A549 (cell line): ENCODE measurements around the gene TTC34. TPM values are rescaled to one million over a fixed set of nuclear protein-coding genes. Genes with fewer than 3 reads are reported as not detected.

Experiments
- ATAC-seq, 2 experiments: fragments of 200-7000 bp in 1 of 2; fragments of >200 bp in 1 of 2; cut with Nextera tagmentation in 1 of 2; cut with Tn5 transposase in 1 of 2; 3 replicates each; pipeline versions ENCODE4 v1.8.0 to v1.9.1; 2018 to 2020; ENCODE audit warnings: mild to moderate bottlenecking in 1 of 2, moderate library complexity in 1 of 2
- CTCF ChIA-PET: fragments of 300-600 bp; sonication (Branson Sonifier 250); formaldehyde crosslinking; extraction: SDS; loops from one replicate; lab custom pipeline; 2021; ENCODE audit warnings: antibody characterized with exemption, inconsistent platforms; lab: Yijun Ruan, JAX
- POLR2A ChIA-PET: fragments of 350-600 bp; formaldehyde crosslinking; extraction: SDS; loops from one replicate; lab custom pipeline; 2021; ENCODE audit warnings: antibody characterized with exemption, inconsistent platforms; lab: Yijun Ruan, JAX
- DNase-seq, 2 experiments: peaks; one replicate each; pipeline versions ENCODE4 v3.0.0 to v3.0.0-alpha.2; 2011 to 2016; ENCODE audit warnings: low read depth in 1 of 2, low spot score in 1 of 2
- FAIRE-seq: peaks from 2 replicates; lab custom pipeline; 2011; peaks lifted over from hg19 to GRCh38; lab: Jason Lieb, UNC
- H3K27ac ChIP-seq, 2 experiments: fragments of >200 bp; sonication (Bioruptor Twin); formaldehyde crosslinking; 3 replicates each; pipeline ENCODE4 v1.5.1; 2016 to 2017
- H3K4me1 ChIP-seq: fragments of >200 bp; sonication (Bioruptor Twin); formaldehyde crosslinking; 3 replicates; pipeline ENCODE4 v1.6.1; 2016
- H3K4me2 ChIP-seq: fragments of >200 bp; sonication (Bioruptor Twin); formaldehyde crosslinking; 3 replicates; pipeline ENCODE4 v1.6.1; 2016
- H3K4me3 ChIP-seq: fragments of >200 bp; sonication (Bioruptor Twin); formaldehyde crosslinking; 3 replicates; pipeline ENCODE4 v1.5.1; 2016
- H3K9me3 ChIP-seq: fragments of >200 bp; sonication (Bioruptor Twin); formaldehyde crosslinking; 3 replicates; pipeline ENCODE4 v1.6.1; 2016
- ATOH8 ChIP-seq: fragments of 250-450 bp; sonication (Bioruptor Pico); IDR thresholded peaks from 2 replicates; pipeline ENCODE4 v1.5.0; 2020; ENCODE audit warnings: low read depth, mild to moderate bottlenecking, moderate library complexity
- BCL3 ChIP-seq: fragments of >200 bp; sonication (Bioruptor Twin); formaldehyde crosslinking; IDR thresholded peaks from 3 replicates; pipeline ENCODE4 v1.6.1; 2016
- BHLHE40 ChIP-seq: IDR thresholded peaks from 2 replicates; pipeline ENCODE4 v1.6.1; 2012; ENCODE audit warnings: low read depth, low read length, inconsistent platforms
- CHD2 ChIP-seq: fragments of 150-350 bp; IDR thresholded peaks from 2 replicates; pipeline ENCODE4 v1.6.1; 2014; ENCODE audit warnings: low read length; ENCODE audit not compliant: partially characterized antibody
- CHD4 ChIP-seq: fragments of 200-600 bp; sonication (generic); IDR thresholded peaks from 2 replicates; pipeline ENCODE4 v1.6.1; 2016; ENCODE audit warnings: antibody characterized with exemption, mild to moderate bottlenecking, borderline replicate concordance
- CTCF ChIP-seq: fragments of >200 bp; sonication (Bioruptor Twin); formaldehyde crosslinking; IDR thresholded peaks from 3 replicates; pipeline ENCODE4 v1.5.1; 2016
- E2F6 ChIP-seq: IDR thresholded peaks from 2 replicates; pipeline ENCODE4 v1.6.1; 2012; ENCODE audit warnings: low read depth, borderline replicate concordance
- EHF ChIP-seq: fragments of 250-450 bp; sonication (Bioruptor Pico); IDR thresholded peaks from 2 replicates; pipeline ENCODE4 v1.5.0; 2020; ENCODE audit warnings: mild to moderate bottlenecking
- ESRRA ChIP-seq: fragments of 150-350 bp; IDR thresholded peaks from 2 replicates; pipeline ENCODE4 v1.6.1; 2014; ENCODE audit warnings: mild to moderate bottlenecking, low read length, borderline replicate concordance
- FOSB ChIP-seq: fragments of 250-450 bp; sonication (Bioruptor Pico); IDR thresholded peaks from 2 replicates; pipeline ENCODE4 v1.5.0; 2020; ENCODE audit warnings: mild to moderate bottlenecking, moderate library complexity
- HDAC2 ChIP-seq: fragments of 200-600 bp; sonication (generic); IDR thresholded peaks from 2 replicates; pipeline ENCODE4 v1.6.1; 2016
- HOXA7 ChIP-seq: fragments of 250-450 bp; sonication (Bioruptor Pico); IDR thresholded peaks from 2 replicates; pipeline ENCODE4 v1.5.0; 2020; ENCODE audit warnings: mild to moderate bottlenecking, moderate library complexity
- KDM5A ChIP-seq: fragments of 200-600 bp; sonication (generic); IDR thresholded peaks from 2 replicates; pipeline ENCODE4 v1.6.1; 2016; ENCODE audit warnings: antibody characterized with exemption, mild to moderate bottlenecking
- MAX ChIP-seq: IDR thresholded peaks from 2 replicates; pipeline ENCODE4 v1.6.1; 2012
- MAZ ChIP-seq: fragments of 150-350 bp; IDR thresholded peaks from 2 replicates; pipeline ENCODE4 v1.6.1; 2014; ENCODE audit warnings: antibody characterized with exemption, low read depth, low read length, borderline replicate concordance
- MYC ChIP-seq: IDR thresholded peaks from 2 replicates; pipeline ENCODE4 v1.6.1; 2012; ENCODE audit warnings: mild to moderate bottlenecking, inconsistent platforms, low read length, improper control_type of control experiment, borderline replicate concordance
- NPAS2 ChIP-seq: fragments of 250-450 bp; sonication (Bioruptor Pico); IDR thresholded peaks from 2 replicates; pipeline ENCODE4 v1.8.0; 2022; ENCODE audit warnings: mild to moderate bottlenecking, moderate library complexity, borderline replicate concordance
- NR3C1 ChIP-seq: fragments of >200 bp; sonication (Bioruptor Twin); formaldehyde crosslinking; IDR thresholded peaks from 3 replicates; pipeline ENCODE4 v1.6.1; 2017
- PBX3 ChIP-seq: IDR thresholded peaks from 2 replicates; pipeline ENCODE4 v1.6.1; 2012
- PHF8 ChIP-seq: fragments of 200-600 bp; sonication (generic); IDR thresholded peaks from 2 replicates; pipeline ENCODE4 v1.6.1; 2016; ENCODE audit warnings: low read depth, mild to moderate bottlenecking, antibody characterized with exemption, moderate library complexity, borderline replicate concordance
- POLR2A ChIP-seq: IDR thresholded peaks from 2 replicates; pipeline ENCODE4 v1.6.1; 2012; ENCODE audit warnings: mild to moderate bottlenecking, low read length
- POLR2AphosphoS2 ChIP-seq: conservative IDR thresholded peaks from 2 replicates; pipeline ENCODE4 v1.6.1; 2012; ENCODE audit warnings: low read length, improper control_type of control experiment, inconsistent platforms
- RARB ChIP-seq: fragments of 250-450 bp; sonication (Bioruptor Pico); IDR thresholded peaks from 2 replicates; pipeline ENCODE4 v1.8.0; 2021; ENCODE audit warnings: mild to moderate bottlenecking, moderate library complexity
- RNF2 ChIP-seq: fragments of 200-600 bp; sonication (generic); IDR thresholded peaks from 2 replicates; pipeline ENCODE4 v1.6.1; 2016; ENCODE audit warnings: low read depth, mild to moderate bottlenecking, antibody characterized with exemption, moderate library complexity, borderline replicate concordance
- SREBF2 ChIP-seq: fragments of 450-650 bp; IDR thresholded peaks from 2 replicates; pipeline ENCODE4 v1.6.1; 2014; ENCODE audit warnings: mild to moderate bottlenecking, moderate library complexity
- TFCP2L1 ChIP-seq: fragments of 250-450 bp; sonication (Bioruptor Pico); IDR thresholded peaks from 2 replicates; pipeline ENCODE4 v1.5.0; 2021; ENCODE audit warnings: mild to moderate bottlenecking
- ZC3H11A ChIP-seq: fragments of 450-650 bp; IDR thresholded peaks from 2 replicates; pipeline ENCODE4 v1.6.1; 2014; ENCODE audit warnings: antibody characterized with exemption, mild to moderate bottlenecking
- ZFP36 ChIP-seq: fragments of 450-650 bp; IDR thresholded peaks from 2 replicates; pipeline ENCODE4 v1.6.1; 2014; ENCODE audit warnings: borderline replicate concordance; ENCODE audit not compliant: partially characterized antibody
- WGBS: methylation state at CpG from one replicate; pipeline ENCODE4 v1.1.6; 2017; ENCODE audit errors: missing lambda C conversion rate; 5-methylcytosine and 5-hydroxymethylcytosine counted together
- polyA plus RNA-seq, 4 experiments: library from polyadenylated mRNA; depleted of rRNA in 3 of 4; stranded (reverse); fragments of >200 nt; fragmentation: RNase III in 1 of 4; extraction: RNeasy Plus Mini Kit Qiagen cat#74134 plus additional on column Dnase treatment in 1 of 4; gene quantifications; 2 replicates in 3 of 4; 3 replicates in 1 of 4; pipeline ENCODE4 v1.2.3, GENCODE V29; 2011 to 2017

The TTC34 gene
- polyA plus RNA-seq, 2 of the 4 experiments (the other 2 are of a cell fraction): 0.04 to 0.05 TPM

- 46% methylated on average over 10 of the region's 15 CpGs for WGBS
- DNase-seq (no peak), ATAC-seq (peak in 1 of 2 experiments; percentile 30; a peak in 1 of 6 replicates), FAIRE-seq (no peak)
- Histone ChIP-seq H3K4me1 (no peaks in the 10 kb centered on the region), H3K4me3 (no peak overlapping the region), H3K9me3 (no peaks in the 10 kb centered on the region), H3K4me2 (no peak overlapping the region), H3K27ac (no peak overlapping the region)
- POLR2A ChIA-PET: no interaction called here
- TF ChIP-seq ZC3H11A: no peak
- TF ChIP-seq BHLHE40: no peak
- no peak for TF ChIP-seq HOXA7 (CRISPR knock-in tag)
- no peak for TF ChIP-seq CHD2
- TF ChIP-seq NPAS2: no peak
- TF ChIP-seq MAX: no peak
- TF ChIP-seq ESRRA: no peak
- no peak for TF ChIP-seq RNF2
- TF ChIP-seq EHF: no peak
- TF ChIP-seq POLR2AphosphoS2: no peak
- no peak for TF ChIP-seq ZFP36
- no peak for TF ChIP-seq MYC
- TF ChIP-seq FOSB (CRISPR knock-in tag): no peak
- TF ChIP-seq CHD4: no peak
- no peak for TF ChIP-seq PHF8
- CTCF ChIA-PET: interaction anchor here (1.0 kb wide), 1 partner anchor 18 kb away, joined by 3 read pairs; no protein-coding TSS in a partner anchor
These were observed 14.1 kb upstream of the TTC34 start for GRCh38 chr1:2815551-2815950.

DNA sequence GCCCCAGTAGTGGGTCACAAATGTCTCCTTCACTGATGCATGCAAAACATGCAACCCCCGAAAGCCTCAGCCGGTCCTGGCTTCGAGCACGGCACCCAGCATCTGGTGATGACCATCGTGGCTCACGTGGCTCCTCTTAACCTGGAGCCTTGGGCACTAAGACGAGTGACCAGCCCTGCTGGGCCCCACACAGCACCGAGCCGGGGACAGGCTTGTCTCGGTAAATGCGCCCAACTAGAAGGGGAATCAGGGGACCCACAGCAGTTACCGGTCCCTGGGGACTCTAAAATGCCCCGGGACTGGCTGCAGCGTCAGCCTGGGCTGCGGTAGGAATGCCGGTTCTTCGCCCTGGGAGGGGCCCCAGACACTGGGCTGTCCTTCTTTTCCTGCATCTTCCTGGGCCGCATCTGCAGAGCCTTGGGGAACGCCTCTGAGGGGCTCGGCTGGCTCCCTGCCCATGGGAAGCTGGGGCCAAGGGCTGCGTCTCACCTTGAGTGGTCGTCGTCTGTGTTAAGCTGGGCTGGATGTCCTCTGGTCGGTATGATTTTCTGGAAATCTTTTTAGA, 13.1 kb upstream of the TTC34 start:
- FAIRE-seq: no peak
- no peak for ATAC-seq
- Histone ChIP-seq H3K27ac (no peak overlapping the region), H3K9me3 (no peaks in the 10 kb centered on the region), H3K4me1 (no peaks in the 10 kb centered on the region), H3K4me3 (no peak overlapping the region), H3K4me2 (no peak overlapping the region)
- DNase-seq: no peak
- no peak for TF ChIP-seq HDAC2
- POLR2A ChIA-PET: no interaction called here
- CTCF ChIA-PET: no interaction called here
- 37% methylated on average over 10 of the region's 24 CpGs for WGBS

- ATAC-seq: no peak
- no peak for DNase-seq
- H3K4me3 ChIP-seq: no peak overlapping the region
- CTCF ChIA-PET: interaction anchor here (1.0 kb wide), 1 partner anchor 8 kb away, joined by 4 read pairs; no protein-coding TSS in a partner anchor
- no peak overlapping the region for H3K4me2 ChIP-seq
- WGBS: 35% methylated on average over 6 of the region's 34 CpGs
- H3K9me3 ChIP-seq: no peaks in the 10 kb centered on the region
- POLR2A ChIA-PET: no interaction called here
- no peak for FAIRE-seq
- H3K4me1 ChIP-seq: no peaks in the 10 kb centered on the region
- H3K27ac ChIP-seq: no peak overlapping the region
- TF ChIP-seq RARB: no peak
- TF ChIP-seq ATOH8: no peak
- no peak for TF ChIP-seq POLR2A
- TF ChIP-seq MAZ: no peak
- TF ChIP-seq CHD2: no peak
- no peak for TF ChIP-seq SREBF2
- no peak for TF ChIP-seq CTCF
- TF ChIP-seq NR3C1: no peak
- TF ChIP-seq KDM5A: no peak
- TF ChIP-seq E2F6: no peak
- TF ChIP-seq CHD4: no peak
- no peak for TF ChIP-seq BCL3
- no peak for TF ChIP-seq MAX
- no peak for TF ChIP-seq TFCP2L1 (CRISPR knock-in tag)
- TF ChIP-seq PBX3: no peak
- no peak for TF ChIP-seq MYC
- no peak for TF ChIP-seq HDAC2
- no peak for TF ChIP-seq NPAS2
These were observed 11.6 kb upstream of the TTC34 start for GRCh38 chr1:2812939-2813653.
